ENCODE measurements around the gene MRPS15.

MRPS15 gene

GRCh38 chr1:36453600-36454388 is 10.4 kb downstream of the MRPS15 start:
- no peak overlapping the region for H3K4me3 Mint-ChIP-seq

GRCh38 chr1:36453051-36453450 is 11.1 kb downstream of the MRPS15 start:
- H3K36me3 Mint-ChIP-seq: peaks cover 6% of the 10 kb centered on the region
- no peaks in the 10 kb centered on the region for H3K9me3 Mint-ChIP-seq (ENCODE audit: low read depth)
- H3K27ac Mint-ChIP-seq: no peak overlapping the region
- H3K27me3 Mint-ChIP-seq: no peaks in the 10 kb centered on the region
- peaks cover 26% of the 10 kb centered on the region for H3K4me1 Mint-ChIP-seq (ENCODE audit: low read depth)
- H3K4me3 Mint-ChIP-seq: no peak overlapping the region

More at GRCh38 chr1:36453600-36454388, 10.4 kb downstream of the MRPS15 start:
- no peaks in the 10 kb centered on the region for H3K27me3 Mint-ChIP-seq
- H3K36me3 Mint-ChIP-seq: peaks cover 9% of the 10 kb centered on the region
- no peak overlapping the region for H3K27ac Mint-ChIP-seq
- H3K9me3 Mint-ChIP-seq (ENCODE audit: low read depth): no peaks in the 10 kb centered on the region
- H3K4me1 Mint-ChIP-seq (ENCODE audit: low read depth): peaks cover 32% of the 10 kb centered on the region

- peaks cover 2% of the 10 kb centered on the region for H3K36me3 Mint-ChIP-seq
- H3K27ac Mint-ChIP-seq: peak overlapping the region; percentile 75
- peaks cover 16% of the 10 kb centered on the region for H3K4me1 Mint-ChIP-seq (ENCODE audit: low read depth)
- peak overlapping the region; percentile 91 for H3K4me3 Mint-ChIP-seq
- no peaks in the 10 kb centered on the region for H3K27me3 Mint-ChIP-seq
- no peaks in the 10 kb centered on the region for H3K9me3 Mint-ChIP-seq (ENCODE audit: low read depth)
These were observed 13.3 kb downstream of the MRPS15 start for GRCh38 chr1:36450919-36451305.

- Mint-ChIP-seq H3K9me3 (ENCODE audit: low read depth) (no peaks in the 10 kb centered on the region), H3K4me1 (ENCODE audit: low read depth) (peaks cover 16% of the 10 kb centered on the region), H3K36me3 (peaks cover 2% of the 10 kb centered on the region), H3K4me3 (peak within 1 kb of the TSS; percentile 91), H3K27me3 (no peaks in the 10 kb centered on the region), H3K27ac (peak within 1 kb of the TSS; percentile 91)
These were observed 13.8 kb downstream of the MRPS15 start, which contains the start of gene OSCP1 for GRCh38 chr1:36450270-36450918. OSCP1 (minus strand) TSS chr1:36450451; CDS start chr1:36450369, 82 bp downstream.

- H3K4me1 Mint-ChIP-seq (ENCODE audit: low read depth): peaks cover 16% of the 10 kb centered on the region
- H3K4me3 Mint-ChIP-seq: peak overlapping the region; percentile 9
- no peaks in the 10 kb centered on the region for H3K27me3 Mint-ChIP-seq
- no peaks in the 10 kb centered on the region for H3K36me3 Mint-ChIP-seq
- H3K27ac Mint-ChIP-seq: no peak overlapping the region
- no peaks in the 10 kb centered on the region for H3K9me3 Mint-ChIP-seq (ENCODE audit: low read depth)
These were observed 15.6 kb downstream of the MRPS15 start for GRCh38 chr1:36448530-36449056.

- Mint-ChIP-seq H3K27me3 (no peaks in the 10 kb centered on the region), H3K4me1 (ENCODE audit: low read depth) (peaks cover 14% of the 10 kb centered on the region), H3K36me3 (no peaks in the 10 kb centered on the region), H3K4me3 (no peak overlapping the region), H3K27ac (no peak overlapping the region), H3K9me3 (ENCODE audit: low read depth) (no peaks in the 10 kb centered on the region)
These were observed 16.7 kb downstream of the MRPS15 start for GRCh38 chr1:36447450-36447849.

- no peaks in the 10 kb centered on the region for H3K36me3 Mint-ChIP-seq
- H3K4me3 Mint-ChIP-seq: no peak overlapping the region
- H3K27me3 Mint-ChIP-seq: no peaks in the 10 kb centered on the region
- no peak overlapping the region for H3K27ac Mint-ChIP-seq
- H3K4me1 Mint-ChIP-seq (ENCODE audit: low read depth): peaks cover 14% of the 10 kb centered on the region
- H3K9me3 Mint-ChIP-seq (ENCODE audit: low read depth): no peaks in the 10 kb centered on the region
These were observed 17.4 kb downstream of the MRPS15 start for GRCh38 chr1:36446746-36447145.

GRCh38 chr1:36446271-36446670 is 17.9 kb downstream of the MRPS15 start:
- Mint-ChIP-seq H3K4me3 (no peak overlapping the region), H3K27ac (no peak overlapping the region), H3K9me3 (ENCODE audit: low read depth) (no peaks in the 10 kb centered on the region), H3K27me3 (no peaks in the 10 kb centered on the region), H3K36me3 (no peaks in the 10 kb centered on the region), H3K4me1 (ENCODE audit: low read depth) (peaks cover 10% of the 10 kb centered on the region)

GRCh38 chr1:36443297-36443696 is 20.9 kb downstream of the MRPS15 start:
- Mint-ChIP-seq H3K36me3 (no peaks in the 10 kb centered on the region), H3K27ac (no peak overlapping the region), H3K4me3 (no peak overlapping the region), H3K27me3 (no peaks in the 10 kb centered on the region), H3K9me3 (ENCODE audit: low read depth) (no peaks in the 10 kb centered on the region), H3K4me1 (ENCODE audit: low read depth) (no peaks in the 10 kb centered on the region)

GRCh38 chr1:36442337-36442736 is 21.8 kb downstream of the MRPS15 start:
- Mint-ChIP-seq H3K27ac (no peak overlapping the region), H3K36me3 (no peaks in the 10 kb centered on the region), H3K4me3 (no peak overlapping the region), H3K27me3 (no peaks in the 10 kb centered on the region), H3K9me3 (ENCODE audit: low read depth) (no peaks in the 10 kb centered on the region), H3K4me1 (ENCODE audit: low read depth) (no peaks in the 10 kb centered on the region)

- no peak overlapping the region for H3K27ac Mint-ChIP-seq
- H3K4me1 Mint-ChIP-seq (ENCODE audit: low read depth): no peaks in the 10 kb centered on the region
- no peak overlapping the region for H3K4me3 Mint-ChIP-seq
- H3K9me3 Mint-ChIP-seq (ENCODE audit: low read depth): no peaks in the 10 kb centered on the region
- H3K27me3 Mint-ChIP-seq: no peaks in the 10 kb centered on the region
- no peaks in the 10 kb centered on the region for H3K36me3 Mint-ChIP-seq
These were observed 23.5 kb downstream of the MRPS15 start for GRCh38 chr1:36440646-36441045.

GRCh38 chr1:36440044-36440443 is 24.1 kb downstream of the MRPS15 start:
- H3K9me3 Mint-ChIP-seq (ENCODE audit: low read depth): no peaks in the 10 kb centered on the region
- H3K4me1 Mint-ChIP-seq (ENCODE audit: low read depth): no peaks in the 10 kb centered on the region
- no peak overlapping the region for H3K27ac Mint-ChIP-seq
- H3K36me3 Mint-ChIP-seq: no peaks in the 10 kb centered on the region
- H3K27me3 Mint-ChIP-seq: no peaks in the 10 kb centered on the region
- no peak overlapping the region for H3K4me3 Mint-ChIP-seq

GRCh38 chr1:36438715-36439114 is 25.5 kb downstream of the MRPS15 start:
- Mint-ChIP-seq H3K9me3 (ENCODE audit: low read depth) (no peaks in the 10 kb centered on the region), H3K27ac (no peak overlapping the region), H3K36me3 (no peaks in the 10 kb centered on the region), H3K27me3 (no peaks in the 10 kb centered on the region), H3K4me1 (ENCODE audit: low read depth) (no peaks in the 10 kb centered on the region), H3K4me3 (no peak overlapping the region)

GRCh38 chr1:36436821-36437220 is 27.4 kb downstream of the MRPS15 start:
- Mint-ChIP-seq H3K4me1 (ENCODE audit: low read depth) (no peaks in the 10 kb centered on the region), H3K27me3 (no peaks in the 10 kb centered on the region), H3K4me3 (no peak overlapping the region), H3K36me3 (no peaks in the 10 kb centered on the region), H3K27ac (no peak overlapping the region), H3K9me3 (ENCODE audit: low read depth) (no peaks in the 10 kb centered on the region)

- Mint-ChIP-seq H3K4me3 (no peak overlapping the region), H3K27me3 (no peaks in the 10 kb centered on the region), H3K4me1 (ENCODE audit: low read depth) (no peaks in the 10 kb centered on the region)
These were observed 31.1 kb downstream of the MRPS15 start for GRCh38 chr1:36433102-36433501.

More at GRCh38 chr1:36433102-36433501, 31.1 kb downstream of the MRPS15 start:
- Mint-ChIP-seq H3K9me3 (ENCODE audit: low read depth) (no peaks in the 10 kb centered on the region), H3K36me3 (peaks cover 9% of the 10 kb centered on the region), H3K27ac (no peak overlapping the region)
